Activated naive CD8-positive, alpha-beta T cell treated with anti-CD3 and anti-CD28 coated beads, Interleukin-2, amount 10 ng/mL, durations not matched to agents 7 days and 5 days (primary cell): ENCODE results near the gene ECD. TPM values are rescaled to one million over a fixed set of nuclear protein-coding genes. Genes with fewer than 3 reads are reported as not detected.

Experiments
- ATAC-seq: fragments of 150-1000 bp; cut with Tn5 transposase; one replicate; pipeline ENCODE4 v1.10.0; 2021; ENCODE audit warnings: low read depth, moderate library complexity
- POLR2A ChIA-PET: fragments of 350-600 bp; sonication (Branson Sonifier 250); formaldehyde crosslinking; loops from one replicate; lab custom pipeline; 2021; ENCODE audit warnings: antibody characterized with exemption; lab: Charles Lee
- DNase-seq: peaks from one replicate; pipeline ENCODE4 v3.0.0; 2021
- H3K27ac Mint-ChIP-seq: one replicate; pipeline ENCODE4 v1.8.0; 2022; ENCODE audit warnings: mild to moderate bottlenecking, mixed read lengths
- H3K27me3 Mint-ChIP-seq: one replicate; pipeline ENCODE4 v1.8.0; 2022; ENCODE audit warnings: mild to moderate bottlenecking, moderate library complexity, mixed read lengths
- H3K36me3 Mint-ChIP-seq: one replicate; pipeline ENCODE4 v1.8.0; 2021; ENCODE audit warnings: mild to moderate bottlenecking, mixed read lengths
- H3K4me1 Mint-ChIP-seq: one replicate; pipeline ENCODE4 v1.8.0; 2021; ENCODE audit warnings: mixed read lengths
- H3K4me3 Mint-ChIP-seq: one replicate; pipeline ENCODE4 v1.8.0; 2022; ENCODE audit warnings: mild to moderate bottlenecking, moderate library complexity, mixed read lengths
- H3K9me3 Mint-ChIP-seq: one replicate; pipeline ENCODE4 v1.8.0; 2021; ENCODE audit warnings: mixed read lengths
- total RNA-seq, 2 experiments: library from RNA; stranded (reverse); gene quantifications; one replicate each; pipeline ENCODE4 v1.2.3, GENCODE V29; 2021

ECD gene
- total RNA-seq, result 10 to 100 TPM; 30.1 to 31.7 TPM

GRCh38 chr10:73167783-73168464, at the start of gene ECD, which contains the start of gene FAM149B1:
Gene ECD, minus strand, starts transcription at chr10:73168008. Its CDS starts 4,071 bp downstream, at chr10:73163937.
Gene FAM149B1, plus strand, starts transcription at chr10:73168119. Its CDS starts 221 bp downstream, at chr10:73168340.
- Mint-ChIP-seq H3K27ac (peak within 1 kb of the TSS; percentile 100), H3K4me3 (peak within 1 kb of the TSS; percentile 99), H3K36me3 (peaks cover 13% of the 10 kb centered on the region), H3K27me3 (no peaks in the 10 kb centered on the region), H3K4me1 (peaks cover 27% of the 10 kb centered on the region), H3K9me3 (no peaks in the 10 kb centered on the region)
- POLR2A ChIA-PET, result interaction anchor here (0.6 to 2.4 kb wide), 13 partner anchors 10 to 789 kb away, joined by 3 to 13 read pairs (median 3); partner anchors contain the start of genes DNAJC9 and P4HA1
- DNase-seq (peak; percentile 92), ATAC-seq (peak; percentile 96)

GRCh38 chr10:73215749-73216148, 47.9 kb upstream of the ECD start:
- DNase-seq, result no peak
- POLR2A ChIA-PET, result no interaction called here
- peaks cover 45% of the 10 kb centered on the region for H3K36me3 Mint-ChIP-seq

GRCh38 chr10:73211106-73211811, 43.5 kb upstream of the ECD start:
- no peak for ATAC-seq
- no peak overlapping the region for H3K27ac Mint-ChIP-seq
- H3K4me1 Mint-ChIP-seq, result no peaks in the 10 kb centered on the region
- POLR2A ChIA-PET, result no interaction called here
- peaks cover 30% of the 10 kb centered on the region for H3K36me3 Mint-ChIP-seq
- H3K4me3 Mint-ChIP-seq, result no peak overlapping the region
- no peak for DNase-seq
- H3K9me3 Mint-ChIP-seq, result no peaks in the 10 kb centered on the region
- H3K27me3 Mint-ChIP-seq, result no peaks in the 10 kb centered on the region

More at GRCh38 chr10:73215749-73216148, 47.9 kb upstream of the ECD start:
- Mint-ChIP-seq H3K4me3 (no peak overlapping the region), H3K27me3 (no peaks in the 10 kb centered on the region), H3K27ac (no peak overlapping the region), H3K4me1 (peaks cover 8% of the 10 kb centered on the region), H3K9me3 (no peaks in the 10 kb centered on the region)
- ATAC-seq, result no peak

GRCh38 chr10:73210395-73211105, 42.7 kb upstream of the ECD start:
- Mint-ChIP-seq H3K4me3 (no peak overlapping the region), H3K4me1 (no peaks in the 10 kb centered on the region), H3K27me3 (no peaks in the 10 kb centered on the region), H3K36me3 (peaks cover 28% of the 10 kb centered on the region), H3K27ac (no peak overlapping the region), H3K9me3 (peaks cover 3% of the 10 kb centered on the region)
- no peak for DNase-seq
- POLR2A ChIA-PET, result interaction anchor here (0.7 kb wide), 1 partner anchor 18 kb away, joined by 3 read pairs; no protein-coding TSS in a partner anchor
- ATAC-seq, result no peak

GRCh38 chr10:73209705-73210104, 41.9 kb upstream of the ECD start:
- no peak for ATAC-seq
- no peak for DNase-seq
- POLR2A ChIA-PET, result interaction anchor here (0.7 kb wide), 1 partner anchor 17 kb away, joined by 3 read pairs; no protein-coding TSS in a partner anchor
- no peaks in the 10 kb centered on the region for H3K27me3 Mint-ChIP-seq
- H3K9me3 Mint-ChIP-seq, result peaks cover 3% of the 10 kb centered on the region
- H3K4me3 Mint-ChIP-seq, result no peak overlapping the region
- peaks cover 31% of the 10 kb centered on the region for H3K36me3 Mint-ChIP-seq
- no peaks in the 10 kb centered on the region for H3K4me1 Mint-ChIP-seq
- no peak overlapping the region for H3K27ac Mint-ChIP-seq

GRCh38 chr10:73207883-73208282, 40.1 kb upstream of the ECD start:
- no peaks in the 10 kb centered on the region for H3K27me3 Mint-ChIP-seq
- DNase-seq (no peak), ATAC-seq (no peak)
- no peak overlapping the region for H3K4me3 Mint-ChIP-seq
- H3K36me3 Mint-ChIP-seq, result peaks cover 23% of the 10 kb centered on the region
- POLR2A ChIA-PET, result no interaction called here
- H3K4me1 Mint-ChIP-seq, result no peaks in the 10 kb centered on the region
- peaks cover 3% of the 10 kb centered on the region for H3K9me3 Mint-ChIP-seq
- no peak overlapping the region for H3K27ac Mint-ChIP-seq

GRCh38 chr10:73206385-73206784, 38.6 kb upstream of the ECD start:
- Mint-ChIP-seq H3K4me1 (no peaks in the 10 kb centered on the region), H3K36me3 (peaks cover 20% of the 10 kb centered on the region), H3K4me3 (no peak overlapping the region), H3K27ac (no peak overlapping the region), H3K27me3 (no peaks in the 10 kb centered on the region), H3K9me3 (peaks cover 3% of the 10 kb centered on the region)
- DNase-seq, result no peak
- POLR2A ChIA-PET, result no interaction called here
- no peak for ATAC-seq

GRCh38 chr10:73205890-73206289, 38.1 kb upstream of the ECD start:
- ATAC-seq (no peak), DNase-seq (no peak)
- Mint-ChIP-seq H3K27ac (no peak overlapping the region), H3K9me3 (peaks cover 3% of the 10 kb centered on the region), H3K4me3 (no peak overlapping the region), H3K36me3 (peaks cover 20% of the 10 kb centered on the region), H3K4me1 (no peaks in the 10 kb centered on the region), H3K27me3 (no peaks in the 10 kb centered on the region)
- POLR2A ChIA-PET, result no interaction called here

GRCh38 chr10:73205081-73205480, 37.3 kb upstream of the ECD start:
- ATAC-seq (no peak), DNase-seq (no peak)
- H3K4me3 Mint-ChIP-seq, result no peak overlapping the region
- peaks cover 3% of the 10 kb centered on the region for H3K9me3 Mint-ChIP-seq
- H3K27ac Mint-ChIP-seq, result no peak overlapping the region
- POLR2A ChIA-PET, result no interaction called here
- no peaks in the 10 kb centered on the region for H3K27me3 Mint-ChIP-seq
- peaks cover 18% of the 10 kb centered on the region for H3K36me3 Mint-ChIP-seq
- H3K4me1 Mint-ChIP-seq, result no peaks in the 10 kb centered on the region

- Mint-ChIP-seq H3K36me3 (no peaks in the 10 kb centered on the region), H3K4me3 (no peak overlapping the region), H3K27ac (no peak overlapping the region), H3K9me3 (no peaks in the 10 kb centered on the region), H3K4me1 (no peaks in the 10 kb centered on the region), H3K27me3 (no peaks in the 10 kb centered on the region)
- POLR2A ChIA-PET, result interaction anchor here (0.7 kb wide), 1 partner anchor 14 kb away, joined by 3 read pairs; no protein-coding TSS in a partner anchor
- ATAC-seq (no peak), DNase-seq (no peak)
These were observed 22.4 kb upstream of the ECD start for GRCh38 chr10:73190188-73190587.

- no peak for DNase-seq
- no peaks in the 10 kb centered on the region for H3K4me1 Mint-ChIP-seq
- peaks cover 3% of the 10 kb centered on the region for H3K9me3 Mint-ChIP-seq
- POLR2A ChIA-PET, result no interaction called here
- H3K27ac Mint-ChIP-seq, result no peak overlapping the region
- peaks cover 13% of the 10 kb centered on the region for H3K36me3 Mint-ChIP-seq
- no peak for ATAC-seq
- H3K27me3 Mint-ChIP-seq, result no peaks in the 10 kb centered on the region
- no peak overlapping the region for H3K4me3 Mint-ChIP-seq
These were observed 18.5 kb upstream of the ECD start for GRCh38 chr10:73186266-73186665.

GRCh38 chr10:73183667-73184281, 16.0 kb upstream of the ECD start:
- no peak overlapping the region for H3K27ac Mint-ChIP-seq
- ATAC-seq (no peak), DNase-seq (no peak)
- H3K4me1 Mint-ChIP-seq, result no peaks in the 10 kb centered on the region
- H3K36me3 Mint-ChIP-seq, result peaks cover 20% of the 10 kb centered on the region
- POLR2A ChIA-PET, result no interaction called here
- no peak overlapping the region for H3K4me3 Mint-ChIP-seq
- peaks cover 3% of the 10 kb centered on the region for H3K9me3 Mint-ChIP-seq
- no peaks in the 10 kb centered on the region for H3K27me3 Mint-ChIP-seq

- ATAC-seq, result no peak
- Mint-ChIP-seq H3K4me1 (no peaks in the 10 kb centered on the region), H3K9me3 (peaks cover 3% of the 10 kb centered on the region), H3K36me3 (peaks cover 20% of the 10 kb centered on the region), H3K27me3 (no peaks in the 10 kb centered on the region), H3K4me3 (no peak overlapping the region), H3K27ac (no peak overlapping the region)
- POLR2A ChIA-PET, result no interaction called here
- no peak for DNase-seq
These were observed 14.8 kb upstream of the ECD start for GRCh38 chr10:73182568-73182967.
